Middle frontal gyrus (tissue), 1 donor: ENCODE measurements around the gene SLC9C1.

Experiments
- DNase-seq: peaks from one replicate; pipeline ENCODE4 v3.0.0-alpha.2; 2015; ENCODE audit warnings: low spot score; ENCODE audit errors: extremely low spot score

The SLC9C1 gene

DNA sequence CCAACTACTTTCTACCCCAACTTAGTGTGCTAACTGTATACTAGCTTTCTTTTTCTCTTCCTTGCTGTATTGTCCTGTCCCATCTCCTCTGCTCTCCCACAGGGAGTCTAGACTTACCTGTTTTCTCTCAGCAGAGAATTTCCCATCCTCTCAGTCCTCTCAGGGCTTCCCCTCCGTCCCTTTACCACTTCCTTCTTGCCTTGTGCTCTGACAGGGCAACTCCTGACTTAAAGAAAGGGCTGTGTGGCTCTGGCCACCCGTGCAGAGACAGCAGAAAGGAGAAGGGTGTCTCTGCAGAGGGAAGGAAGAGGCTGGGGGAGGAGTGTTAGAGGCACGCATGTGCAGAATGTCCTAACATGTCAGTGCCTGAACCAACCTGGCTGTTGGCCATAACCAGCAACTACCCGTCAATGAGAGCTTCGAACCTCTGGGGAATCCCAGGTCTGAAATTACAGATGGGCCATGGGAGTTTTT, 161.0 kb downstream of the SLC9C1 start, which contains the start of gene GCSAM:
Gene GCSAM, minus strand, starts transcription at position 274 of the 474 bp plus-strand sequence. Its CDS starts 128 bp downstream, at position 146.
- no peak for DNase-seq

DNA sequence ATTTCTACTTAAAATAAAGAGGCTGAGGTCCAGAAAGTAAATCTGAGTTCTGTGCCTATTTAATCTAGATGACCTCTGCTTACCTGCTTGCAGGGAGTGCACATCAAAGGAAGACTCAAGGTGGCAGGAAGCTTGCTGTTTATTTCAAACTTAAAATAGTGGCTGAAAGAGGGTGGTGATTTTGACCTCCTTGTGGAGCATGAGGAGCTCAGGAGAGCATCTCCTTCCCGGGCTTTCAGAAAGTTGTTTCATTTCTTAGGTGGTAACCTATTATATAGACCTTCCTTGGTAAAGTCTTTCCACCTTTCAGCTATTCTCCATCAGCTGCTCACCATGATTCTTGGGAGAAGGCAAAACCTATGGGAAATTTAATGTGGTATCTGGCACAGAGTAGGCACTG, 161.5 kb downstream of the SLC9C1 start:
- DNase-seq: no peak

DNA sequence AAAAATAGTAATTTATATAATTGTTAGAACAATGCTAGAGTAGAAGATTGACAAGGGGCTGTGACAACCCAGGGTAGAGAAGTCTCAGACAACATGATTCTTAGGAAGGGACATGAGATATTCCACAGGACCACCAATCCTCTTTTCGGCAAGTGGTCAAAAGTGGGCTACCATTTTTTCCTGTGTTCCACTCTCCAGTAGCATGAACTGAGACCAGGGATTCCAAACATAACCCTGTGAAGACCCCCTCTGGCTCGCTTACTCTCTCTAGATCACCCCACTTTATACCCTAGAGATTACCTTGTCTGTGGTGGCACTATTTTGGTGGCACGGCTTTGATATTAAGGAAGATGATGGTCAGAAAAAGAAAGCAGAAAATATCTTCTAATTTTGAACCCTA, 161.9 kb downstream of the SLC9C1 start:
- no peak for DNase-seq

DNA sequence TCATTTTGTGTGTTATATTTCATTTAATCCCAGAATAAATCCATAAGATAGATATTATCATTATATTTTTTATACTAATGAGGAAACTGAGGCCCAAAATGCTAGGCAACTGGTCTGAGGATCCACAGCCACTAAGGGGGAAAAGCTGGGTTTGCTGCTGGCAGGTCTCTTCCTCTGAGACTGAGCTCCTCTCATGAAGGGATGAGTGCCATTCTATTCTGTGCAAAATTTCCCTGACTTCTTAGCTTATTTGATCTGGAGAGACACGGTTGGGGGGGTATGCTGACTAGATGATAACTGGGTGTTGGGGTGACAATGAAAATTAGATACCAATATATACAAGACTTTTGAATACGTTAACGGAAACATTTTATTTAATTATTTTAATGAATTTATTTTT, 162.9 kb downstream of the SLC9C1 start:
- no peak for DNase-seq

DNA sequence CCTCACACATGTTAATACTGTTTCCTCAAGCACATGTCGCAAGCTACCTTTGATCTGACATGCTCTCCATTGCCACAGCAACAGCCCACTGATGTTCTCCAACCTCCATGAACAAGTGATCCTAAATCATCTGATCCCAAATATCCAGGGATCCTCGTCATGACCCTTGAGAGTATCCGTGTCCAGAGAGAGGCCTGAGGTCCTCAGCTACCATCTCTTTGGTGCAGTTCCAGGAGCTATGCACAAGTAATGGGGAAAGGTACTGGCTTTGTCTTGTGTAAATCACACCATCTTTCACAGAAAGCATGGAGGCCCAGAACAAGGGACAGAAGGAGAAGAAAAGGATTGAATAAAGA, 163.4 kb downstream of the SLC9C1 start:
- no peak for DNase-seq

DNA sequence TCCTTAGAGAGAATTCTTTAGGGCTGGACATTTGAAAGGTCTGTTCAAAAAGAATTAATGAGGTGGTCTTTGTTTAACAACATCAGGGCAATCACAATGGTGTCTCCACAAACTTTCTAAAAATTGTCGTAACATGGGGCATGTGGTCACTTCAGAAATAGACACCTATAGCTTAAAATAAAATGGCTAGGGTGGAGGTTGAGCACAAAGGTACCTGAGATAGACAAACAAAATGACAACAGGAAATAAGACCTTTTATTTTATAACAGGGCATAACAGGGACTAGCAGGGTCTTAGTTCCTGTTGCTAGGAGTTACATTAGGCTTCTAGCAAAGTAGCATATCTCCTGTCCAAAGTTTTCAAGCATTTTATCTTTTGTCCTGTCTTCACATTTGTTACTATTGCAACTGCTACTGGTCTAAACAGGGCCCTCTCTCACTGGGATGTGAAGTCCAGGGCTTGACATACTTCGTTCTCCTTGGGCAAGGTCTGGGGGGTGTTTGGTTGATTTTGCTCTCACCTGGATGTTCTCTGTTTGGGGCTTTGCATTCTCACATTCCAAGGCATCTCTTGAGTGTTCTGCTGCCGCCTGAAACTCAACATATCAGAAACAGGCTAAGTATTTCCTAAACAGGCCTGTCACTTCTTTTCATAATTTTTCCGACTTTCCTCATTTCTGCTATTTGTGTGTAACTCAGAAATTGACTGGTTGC, 163.9 kb downstream of the SLC9C1 start:
- DNase-seq: no peak

DNA sequence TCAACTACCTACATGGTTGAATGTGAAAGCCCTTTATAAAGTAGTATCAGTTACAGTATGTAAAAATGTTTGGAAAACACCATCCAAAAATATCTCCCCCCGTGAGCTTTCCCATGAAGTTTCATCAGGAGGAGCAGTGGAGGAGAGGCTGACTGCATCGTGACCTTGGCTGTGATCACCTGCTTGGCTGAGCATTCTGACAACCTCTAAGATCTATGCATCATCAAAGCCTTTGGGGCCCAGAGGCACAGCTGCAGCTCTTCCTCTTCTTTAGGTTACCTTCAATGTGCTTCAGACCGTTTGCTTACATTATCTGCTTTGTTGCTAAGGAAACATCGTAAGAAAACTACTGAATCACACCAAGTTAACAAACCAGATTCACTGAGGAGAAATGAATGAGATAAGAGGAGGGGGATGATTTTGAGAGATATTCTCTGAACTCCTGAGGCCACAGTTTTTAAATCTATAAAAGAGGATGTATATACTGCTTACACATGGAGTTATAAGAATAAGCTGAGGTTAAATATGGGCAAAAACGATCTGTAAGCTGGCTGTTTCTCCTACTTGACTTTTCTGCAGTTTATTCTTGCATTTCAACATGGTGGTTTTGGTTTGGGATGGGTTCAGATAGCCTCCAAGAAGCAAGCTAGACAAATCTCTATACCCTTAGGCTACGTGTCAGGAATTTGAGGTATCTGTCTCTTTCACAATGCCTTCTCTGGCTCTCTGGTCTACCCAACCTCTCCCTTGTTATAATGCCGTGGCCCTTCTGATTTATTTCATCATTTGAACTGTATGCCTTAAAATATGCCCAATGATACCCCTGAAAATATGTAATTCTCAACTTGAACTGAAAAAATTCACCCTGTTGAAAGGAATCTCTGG, 164.9 kb downstream of the SLC9C1 start:
- DNase-seq: no peak

DNA sequence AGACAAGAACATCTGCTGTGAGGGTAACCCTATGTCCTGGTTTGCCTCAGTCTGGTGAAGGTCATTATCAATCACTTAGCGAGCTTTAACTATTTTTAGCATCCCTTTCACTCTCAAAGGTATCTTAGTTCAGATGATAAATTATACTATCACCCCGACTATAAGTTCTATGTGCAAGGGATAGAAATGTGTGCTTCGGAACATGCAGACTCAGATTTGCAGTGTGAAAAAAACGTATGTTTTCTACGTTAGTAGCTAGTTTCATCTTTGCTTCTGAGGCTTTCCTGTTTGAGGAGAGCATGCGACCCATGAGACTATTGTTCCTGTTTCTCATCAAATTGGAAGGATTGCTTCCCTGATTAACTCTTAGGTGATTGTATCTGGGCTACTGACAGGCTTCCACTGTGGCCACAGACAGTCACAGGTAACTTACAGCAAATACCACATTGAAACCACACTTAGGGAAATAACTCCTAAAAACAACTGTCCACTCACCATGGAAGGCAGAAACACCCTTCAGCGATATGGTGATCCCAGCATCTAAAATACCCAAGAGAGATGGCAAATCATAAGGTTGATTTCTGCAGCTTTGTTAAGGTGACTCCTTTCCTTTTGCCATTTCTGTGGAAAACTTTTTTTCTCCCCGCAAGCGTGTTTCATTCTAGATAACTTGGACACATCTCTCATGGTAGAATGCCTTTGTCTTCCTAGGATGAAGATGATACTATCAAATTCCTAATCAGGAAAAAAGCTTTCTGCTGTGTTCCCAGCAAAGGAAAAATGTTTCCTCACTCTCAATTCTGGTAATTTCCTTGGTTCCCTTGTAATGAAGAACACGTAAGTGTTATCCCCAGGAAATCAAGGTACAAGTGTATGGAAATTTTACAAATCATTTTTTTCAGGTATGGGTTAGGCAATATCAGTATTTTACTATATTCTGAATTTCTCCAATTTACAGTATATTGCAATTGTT, 166.2 kb downstream of the SLC9C1 start:
- no peak for DNase-seq

DNA sequence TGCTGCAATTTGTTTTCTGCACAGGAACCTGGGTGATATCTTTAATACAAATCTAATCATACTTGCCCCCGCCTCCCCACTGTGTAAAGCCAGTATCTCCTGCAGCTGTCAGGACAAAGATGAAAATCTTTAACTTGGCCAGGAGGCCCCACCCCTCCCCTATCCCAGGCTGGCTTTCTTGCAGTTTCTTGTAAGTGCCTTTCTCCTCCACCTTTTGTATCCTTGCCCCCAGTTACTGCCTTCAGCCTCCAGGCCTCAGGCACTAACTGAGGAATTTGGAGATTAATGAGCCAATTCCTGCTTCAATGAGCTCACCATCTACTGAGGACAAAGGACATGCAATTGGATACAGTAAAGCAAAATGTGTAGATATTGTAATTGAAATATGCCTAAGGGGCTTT, 167.5 kb downstream of the SLC9C1 start:
- no peak for DNase-seq

DNA sequence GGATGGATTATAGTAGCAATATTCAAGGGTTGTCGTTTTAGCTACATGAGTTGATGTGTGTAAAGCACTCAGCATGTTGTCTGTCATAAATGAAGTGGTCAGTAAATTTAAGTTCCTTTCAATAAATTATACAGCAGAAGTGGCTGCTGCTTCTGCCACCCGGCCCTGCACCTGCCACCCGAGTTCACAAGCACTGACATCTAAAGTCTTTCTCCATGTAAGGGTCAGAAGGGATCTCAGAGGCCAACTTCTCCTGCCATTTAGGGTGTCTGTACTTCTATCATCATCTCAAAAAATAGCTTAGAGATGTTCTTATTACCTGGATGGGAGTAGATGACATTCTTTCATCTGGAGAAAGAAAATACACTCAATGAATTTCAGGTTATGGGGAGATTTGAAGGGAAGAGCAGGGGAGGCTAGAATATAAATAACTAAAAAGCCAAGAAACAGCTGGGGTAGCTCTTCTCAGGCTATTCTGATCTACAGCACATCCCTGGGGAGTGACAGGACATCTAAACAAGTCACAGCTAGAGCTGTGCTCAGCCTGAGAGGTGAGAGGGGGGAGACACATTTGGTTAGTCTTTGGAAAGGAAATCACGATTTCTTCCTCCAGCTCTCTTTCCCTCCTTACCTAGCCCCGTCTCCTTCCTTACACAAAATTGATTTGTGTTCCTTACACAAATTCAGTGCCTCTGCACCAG, 169.0 kb downstream of the SLC9C1 start:
- DNase-seq: no peak

DNA sequence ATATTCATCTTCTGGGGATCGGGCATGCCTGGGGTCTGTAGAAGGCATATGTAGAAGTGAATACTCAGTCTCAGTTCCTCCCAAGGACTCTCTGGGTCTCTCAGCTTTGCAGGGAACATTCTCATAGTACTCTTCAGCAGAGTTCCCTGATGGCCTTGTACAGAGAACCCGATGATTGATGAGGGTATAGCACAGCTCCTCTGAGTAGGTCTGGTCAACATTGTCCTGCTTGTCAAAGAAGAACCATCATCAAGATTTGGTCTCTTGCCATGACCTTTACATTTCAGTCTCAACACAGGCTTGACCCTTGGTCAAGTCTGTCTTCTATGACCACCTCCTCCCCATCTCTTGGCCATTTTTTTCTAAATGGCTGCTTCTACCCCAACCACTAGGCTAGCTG, 170.5 kb downstream of the SLC9C1 start:
- DNase-seq: no peak

DNA sequence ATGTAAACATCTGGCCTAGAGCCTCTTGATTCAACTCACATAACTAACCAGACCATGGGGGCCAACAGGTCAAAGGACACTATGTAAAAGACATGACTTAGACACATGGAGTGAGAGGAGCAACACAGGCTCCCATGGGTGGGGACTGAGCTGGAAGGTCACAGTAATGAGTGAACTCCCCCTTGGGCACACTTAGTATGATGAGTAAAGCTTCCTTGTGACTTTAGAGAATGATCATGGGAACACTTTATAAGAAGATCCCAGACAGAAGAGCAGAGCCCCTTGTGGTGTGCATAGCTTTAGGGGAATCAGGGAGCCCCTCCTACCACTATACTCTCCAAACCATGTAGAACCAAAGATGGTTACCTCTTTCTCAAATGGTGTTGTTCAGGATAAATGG, 171.1 kb downstream of the SLC9C1 start:
- DNase-seq: no peak

DNA sequence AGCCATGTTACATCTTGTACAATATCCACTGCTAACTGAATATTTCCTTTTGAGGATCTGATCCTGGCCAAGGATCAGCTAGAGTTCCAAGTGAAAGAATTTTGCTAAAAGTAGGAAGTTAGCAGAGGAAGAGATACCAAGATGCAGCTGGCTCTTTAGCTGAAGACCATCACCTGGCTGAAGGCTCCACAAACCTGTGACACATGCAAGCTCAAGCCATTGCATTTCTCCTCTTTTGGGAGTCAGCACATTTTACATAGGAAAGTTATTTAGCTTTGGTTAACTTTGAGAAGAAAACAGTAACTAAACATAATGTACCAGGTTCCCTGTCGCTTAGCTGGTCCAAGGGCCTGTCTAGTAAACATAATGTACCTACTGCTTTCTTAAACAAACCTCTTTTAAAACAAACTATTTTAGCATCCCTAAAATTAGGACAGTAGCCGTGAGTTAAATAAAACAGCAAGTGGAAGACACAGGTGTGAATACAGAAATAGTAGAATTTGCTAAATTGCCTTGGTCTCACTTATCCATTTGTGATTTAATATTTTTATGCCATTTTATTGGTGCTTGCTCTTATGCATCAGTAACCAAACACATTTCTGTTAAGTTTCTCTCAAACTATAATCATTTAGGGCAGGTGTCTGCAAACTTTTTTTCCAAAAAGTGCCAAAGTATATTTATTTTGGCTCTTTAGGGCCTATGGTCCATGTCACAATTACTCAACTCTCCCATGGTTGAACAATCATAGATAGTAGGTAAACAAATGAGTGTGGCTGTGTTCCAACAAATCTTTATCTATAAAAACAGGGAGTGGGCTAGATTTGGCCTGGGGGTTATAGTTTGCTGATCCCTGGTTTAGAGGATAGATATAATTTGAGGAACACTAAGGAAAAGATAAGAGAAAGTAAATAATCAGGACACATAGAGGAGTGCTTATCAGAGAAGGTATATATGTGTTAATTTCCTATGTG, 172.2 kb downstream of the SLC9C1 start:
- no peak for DNase-seq

DNA sequence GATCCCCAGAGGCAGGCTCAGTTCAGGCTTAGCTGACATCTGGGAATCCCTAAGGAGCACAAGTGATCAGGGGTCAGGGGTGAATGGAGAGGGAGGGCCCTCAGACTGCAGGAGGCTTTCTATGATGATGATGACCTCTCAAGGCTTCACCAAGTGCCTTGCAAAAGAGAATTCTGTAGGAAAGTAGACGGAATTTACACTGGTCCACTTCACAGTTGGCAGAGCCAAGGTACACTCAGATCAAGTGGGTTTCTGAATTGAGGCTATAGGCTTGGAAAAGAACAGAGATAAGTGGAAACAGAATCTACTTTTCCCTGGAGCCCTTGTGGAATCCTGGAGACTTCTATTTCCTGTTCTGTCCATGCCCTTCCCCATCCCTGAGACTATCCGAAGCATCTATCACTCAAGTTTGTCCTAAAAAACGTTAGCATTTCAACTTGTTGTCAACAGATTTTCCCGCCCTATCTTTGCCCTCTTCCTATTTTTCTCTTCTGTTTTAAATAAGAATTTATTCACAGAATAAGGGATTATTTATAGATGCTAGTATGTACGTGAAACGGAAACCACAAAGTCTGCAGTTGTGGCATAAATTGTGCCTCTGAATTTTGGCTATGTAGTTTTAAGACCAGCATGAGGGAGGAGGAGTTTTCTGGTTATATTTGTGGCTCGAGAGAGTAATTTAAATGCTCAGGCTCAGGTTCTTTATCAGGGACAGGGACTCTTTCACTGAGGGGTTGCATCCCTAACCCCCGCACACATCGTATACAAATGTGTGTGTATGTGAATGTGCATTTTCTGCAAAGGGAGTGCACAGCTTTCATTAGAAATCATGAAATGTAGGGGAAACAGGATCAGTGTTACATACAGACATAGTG, 173.8 kb downstream of the SLC9C1 start:
- DNase-seq: no peak

DNA sequence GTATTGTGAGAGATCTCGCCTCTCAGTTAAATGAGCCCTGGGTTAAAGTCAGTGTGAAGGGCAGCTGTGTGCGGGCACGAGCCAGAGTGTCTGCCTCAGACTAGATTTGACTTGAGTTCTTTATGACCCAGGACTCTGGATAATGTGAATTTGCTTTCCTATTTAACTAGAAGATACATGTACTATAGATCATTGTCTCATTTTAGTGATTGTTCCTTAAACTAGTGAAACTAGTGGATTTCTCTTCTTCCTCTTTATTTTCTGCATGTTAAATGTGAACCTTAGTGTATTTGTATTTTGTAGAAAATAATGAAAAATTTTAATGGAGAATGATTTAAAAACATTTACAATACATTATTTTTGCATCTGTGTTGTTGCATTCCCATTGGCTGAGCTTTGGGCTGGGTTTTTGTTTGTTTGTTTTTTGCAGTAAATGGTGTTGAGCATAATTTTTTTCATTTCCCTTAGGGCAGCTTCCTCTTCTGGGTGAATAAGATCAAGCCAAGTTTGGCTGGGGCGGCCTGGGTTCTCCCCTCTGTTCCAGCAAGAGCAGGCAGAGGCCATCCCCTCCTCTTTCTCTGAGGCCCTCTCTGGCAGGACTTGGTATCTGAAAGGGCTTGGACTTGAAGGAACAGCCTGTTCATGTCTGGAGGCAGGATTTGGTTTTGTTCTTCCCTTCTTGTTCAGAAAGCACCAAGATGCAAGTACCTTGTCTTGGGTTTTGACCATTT, 176.0 kb downstream of the SLC9C1 start:
- no peak for DNase-seq

DNA sequence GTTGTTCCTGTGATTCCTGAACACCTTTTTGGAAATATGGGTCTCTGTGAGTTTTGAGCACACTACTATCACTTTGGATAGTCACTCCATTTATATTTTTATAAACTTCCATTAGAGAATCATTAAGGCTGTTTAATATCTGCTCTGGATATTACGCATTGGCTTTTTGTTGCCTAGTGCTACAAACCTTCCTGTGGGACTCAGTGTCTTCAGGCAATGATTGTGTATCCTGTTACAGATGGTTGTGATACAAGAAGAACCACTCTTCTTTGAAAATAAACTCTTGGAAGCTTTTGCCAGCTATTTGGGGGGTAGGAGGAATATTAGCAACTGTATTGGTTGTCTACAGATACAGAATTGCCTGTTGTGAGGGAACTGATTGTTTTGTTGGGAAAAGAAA, 176.6 kb downstream of the SLC9C1 start:
- DNase-seq: no peak

DNA sequence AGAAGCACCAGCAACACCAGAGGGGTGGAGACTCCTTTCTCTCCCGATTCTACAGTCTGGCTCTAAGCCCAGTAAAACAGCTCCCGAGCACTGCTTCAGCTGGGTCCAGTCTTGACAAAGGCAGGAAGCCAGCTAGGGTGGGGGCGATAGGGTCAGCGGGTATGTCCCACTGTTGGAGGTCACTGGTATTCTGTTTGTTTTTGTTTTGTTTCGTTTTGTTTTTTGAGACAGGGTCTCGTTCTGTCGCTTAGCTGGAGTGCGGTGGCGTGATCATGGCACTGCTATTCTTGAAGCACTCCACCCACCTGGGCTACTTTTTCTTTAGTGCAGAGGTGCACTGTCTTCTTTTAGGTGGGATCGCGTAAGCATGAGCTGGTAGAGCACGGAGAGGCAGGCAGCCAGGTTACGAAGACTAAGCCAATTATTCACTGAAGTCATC, 177.2 kb downstream of the SLC9C1 start:
- DNase-seq: no peak

DNA sequence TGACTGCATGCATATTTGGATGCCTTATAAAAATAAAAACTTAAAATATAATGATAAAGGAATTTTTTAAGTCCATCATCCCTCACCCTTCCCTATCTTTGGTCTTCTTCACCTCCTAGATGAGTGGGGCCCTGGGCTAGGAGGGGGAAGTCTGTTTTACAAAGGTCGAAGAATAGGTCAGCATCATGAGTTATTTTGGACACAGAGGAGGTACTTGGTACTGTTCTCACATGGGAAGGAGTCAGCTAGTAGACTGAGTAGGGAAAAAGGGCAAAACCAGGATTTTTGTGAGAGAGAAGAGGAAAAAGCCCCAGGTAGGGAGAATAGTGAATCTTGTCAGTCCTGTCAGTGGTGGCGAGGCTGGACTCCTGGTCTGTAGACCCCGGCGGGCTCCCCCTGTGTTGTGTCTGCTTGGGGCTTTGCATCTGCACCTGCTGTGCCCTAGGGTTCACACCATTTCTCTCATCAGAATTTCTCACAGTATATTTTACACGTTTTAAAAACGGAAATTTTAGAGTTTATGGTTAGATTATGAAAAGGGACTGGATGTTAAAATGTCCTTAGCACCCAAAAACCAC, 178.1 kb downstream of the SLC9C1 start:
- no peak for DNase-seq
